GM12878 (cell line): Measurements from ENCODE around the gene SH3BGRL3. TPM values are rescaled to one million over a fixed set of nuclear protein-coding genes. Genes with fewer than 3 reads are reported as not detected.

Experiments
- BMI1 ChIP-seq: fragments of 450-650 bp; IDR thresholded peaks from 2 replicates; pipeline ENCODE4 v1.6.1; 2016; ENCODE audit warnings: mild to moderate bottlenecking, moderate library complexity, borderline replicate concordance
- CREM ChIP-seq: IDR thresholded peaks from 2 replicates; pipeline ENCODE4 v1.6.1; 2014; ENCODE audit warnings: antibody characterized with exemption, low read depth
- EGR1 ChIP-seq, 2 experiments: IDR thresholded peaks; 1 replicate in 1 of 2; 2 replicates in 1 of 2; pipeline ENCODE4 v1.6.1; 2011 to 2012; ENCODE audit warnings: low read depth in 2 of 2, low read length in 2 of 2, borderline replicate concordance in 1 of 2, mild to moderate bottlenecking in 1 of 2, moderate library complexity in 1 of 2
- EZH2 ChIP-seq: IDR thresholded peaks from 2 replicates; pipeline ENCODE4 v1.6.1; 2012; ENCODE audit warnings: low read depth, mild to moderate bottlenecking, control low read depth, inconsistent platforms, low read length, borderline replicate concordance; ENCODE audit not compliant: control insufficient read depth
- IKZF1 ChIP-seq: fragments of 450-650 bp; conservative IDR thresholded peaks from 2 replicates; pipeline ENCODE4 v1.6.1; 2017; ENCODE audit warnings: antibody characterized with exemption, mild to moderate bottlenecking
- MTA2 ChIP-seq: fragments of 450-650 bp; IDR thresholded peaks from 2 replicates; pipeline ENCODE4 v1.6.1; 2016; ENCODE audit warnings: low read depth, mild to moderate bottlenecking, moderate library complexity
- MXI1 ChIP-seq: fragments of 150-350 bp; IDR thresholded peaks from 2 replicates; pipeline ENCODE4 v1.6.1; 2011; ENCODE audit warnings: low read depth, mild to moderate bottlenecking, inconsistent platforms, low read length, improper control_type of control experiment
- NFXL1 ChIP-seq: fragments of 450-650 bp; IDR thresholded peaks from 2 replicates; pipeline ENCODE4 v1.6.1; 2017; ENCODE audit warnings: antibody characterized with exemption, mild to moderate bottlenecking, borderline replicate concordance
- NFYA ChIP-seq: IDR thresholded peaks from 2 replicates; pipeline ENCODE4 v1.6.1; 2011; ENCODE audit warnings: low read depth, mild to moderate bottlenecking, low read length, improper control_type of control experiment, borderline replicate concordance
- SMC3 ChIP-seq: IDR thresholded peaks from 2 replicates; pipeline ENCODE4 v1.6.1; 2011; ENCODE audit warnings: low read length, improper control_type of control experiment, borderline replicate concordance
- SP1 ChIP-seq: IDR thresholded peaks from one replicate; pipeline ENCODE4 v1.6.1; 2011; ENCODE audit warnings: low read depth, low read length
- STAT3 ChIP-seq: IDR thresholded peaks from 2 replicates; pipeline ENCODE4 v1.6.1; 2011; ENCODE audit warnings: low read depth, low read length, improper control_type of control experiment
- TCF12 ChIP-seq: IDR thresholded peaks from 2 replicates; pipeline ENCODE4 v1.6.1; 2011; ENCODE audit warnings: low read depth, mild to moderate bottlenecking, low read length
- ZNF274 ChIP-seq: IDR thresholded peaks from one replicate; pipeline ENCODE4 v1.8.0; 2011; ENCODE audit not compliant: insufficient read length, insufficient read depth
- polyA plus RNA-seq, 11 experiments: library from polyadenylated mRNA; depleted of rRNA in 4 of 11; unstranded in 6 of 11; stranded (reverse) in 5 of 11; fragments of >200 nt; fragmentation: Nextera tagmentation in 4 of 11; fragmentation: Illumina TruSeq in 1 of 11; extraction: Ambion mirVana in 4 of 11; extraction: Trizol in 1 of 11; gene quantifications; 1 replicate in 1 of 11; 2 replicates in 10 of 11; pipeline versions ENCODE4 v1.2.1 to v1.2.3, GENCODE V29; 2011 to 2016; ENCODE audit warnings: inconsistent platforms in 2 of 11, missing spikeins in 2 of 11, low read depth in 1 of 11
- total RNA-seq, 4 experiments: library from RNA; depleted of rRNA in 3 of 4; stranded (reverse); fragments of >200 nt in 3 of 4; fragmentation: Illumina TruSeq in 1 of 4; extraction: Trizol in 1 of 4; gene quantifications; 2 replicates each; pipeline versions ENCODE4 v1.2.1 to v1.2.3, GENCODE V29; 2013 to 2021
- TF ChIP-seq, protein P1 (sequence below): fragments of 450-650 bp; IDR thresholded peaks from 2 replicates; pipeline ENCODE4 v1.6.1; 2016; ENCODE audit warnings: mild to moderate bottlenecking
- TF ChIP-seq, protein P2 (sequence below): fragments of 450-650 bp; IDR thresholded peaks from 2 replicates; pipeline ENCODE4 v1.6.1; 2018; ENCODE audit warnings: borderline replicate concordance, mild to moderate bottlenecking; ENCODE audit not compliant: partially characterized antibody
- TF ChIP-seq, protein P3 (sequence below), 3 experiments: IDR thresholded peaks in 2 of 3; conservative IDR thresholded peaks in 1 of 3; 2 replicates each; pipeline ENCODE4 v1.5.1; 2011; ENCODE audit warnings: low read depth in 3 of 3, low read length in 3 of 3, mild to moderate bottlenecking in 3 of 3, control low read depth in 2 of 3, moderate library complexity in 2 of 3, inconsistent platforms in 1 of 3, mixed read lengths in 1 of 3; ENCODE audit not compliant: control insufficient read depth in 2 of 3, insufficient read depth in 1 of 3; ENCODE audit errors: extremely low read depth in 1 of 3
- TF ChIP-seq, protein P4 (sequence below): IDR thresholded peaks from 2 replicates; pipeline ENCODE4 v1.6.1; 2011; ENCODE audit warnings: borderline replicate concordance, low read depth, mild to moderate bottlenecking, moderate library complexity, mixed read lengths, low read length; ENCODE audit not compliant: insufficient read depth; ENCODE audit errors: extremely low read length
- TF ChIP-seq, protein P5 (sequence below): fragments of 450-650 bp; conservative IDR thresholded peaks from 2 replicates; pipeline ENCODE4 v1.6.1; 2017; ENCODE audit warnings: mild to moderate bottlenecking, moderate library complexity

Gene SH3BGRL3
- total and polyA plus RNA-seq, 10 of the 15 experiments (the other 5 are each of a cell fraction or from before 2014, with no cell fraction given), result 39.7 to 390 (median 118) TPM

DNA sequence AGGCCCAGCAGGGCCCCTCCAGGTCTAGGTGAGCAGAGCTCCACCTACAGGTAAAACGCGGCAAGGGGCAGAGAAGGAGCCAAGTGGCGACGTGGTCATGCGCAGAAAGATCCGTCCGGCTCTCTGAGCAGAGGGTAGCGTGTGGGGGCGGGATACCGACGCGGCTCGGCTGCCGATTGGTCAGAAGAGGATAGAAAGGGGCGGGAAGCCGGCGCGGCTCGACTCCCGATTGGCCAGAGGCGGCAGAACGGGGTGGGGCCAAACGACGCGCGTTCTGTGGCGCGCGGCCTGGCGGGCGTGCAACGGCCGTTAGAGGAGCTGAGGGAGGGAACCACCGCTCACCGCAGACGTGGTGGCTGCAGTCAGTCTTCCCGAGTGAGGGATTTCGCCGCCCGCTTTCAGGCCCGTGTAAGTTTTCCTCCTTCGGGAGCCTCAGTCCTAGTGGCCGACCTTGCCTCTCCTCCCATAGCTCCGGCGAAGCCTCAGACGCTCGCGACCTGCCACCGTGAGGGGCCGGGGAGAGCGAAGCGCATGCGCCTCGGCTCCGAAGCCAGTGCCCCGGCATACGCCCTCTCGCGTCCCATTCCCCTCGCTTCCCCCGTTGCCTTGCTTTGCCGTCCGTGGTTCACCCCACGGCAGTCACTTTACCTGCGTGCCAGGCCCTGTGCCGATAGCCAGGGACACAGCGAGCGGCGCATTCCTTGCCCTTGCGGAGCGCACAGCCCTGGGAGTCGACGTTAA lies 45.8 kb upstream of the SH3BGRL3 start, which contains the start of gene CEP85 (continued):
- TF ChIP-seq NFYA, result no peak
- TF ChIP-seq CREM, result peak; percentile 86
- TF ChIP-seq, protein P1, sequence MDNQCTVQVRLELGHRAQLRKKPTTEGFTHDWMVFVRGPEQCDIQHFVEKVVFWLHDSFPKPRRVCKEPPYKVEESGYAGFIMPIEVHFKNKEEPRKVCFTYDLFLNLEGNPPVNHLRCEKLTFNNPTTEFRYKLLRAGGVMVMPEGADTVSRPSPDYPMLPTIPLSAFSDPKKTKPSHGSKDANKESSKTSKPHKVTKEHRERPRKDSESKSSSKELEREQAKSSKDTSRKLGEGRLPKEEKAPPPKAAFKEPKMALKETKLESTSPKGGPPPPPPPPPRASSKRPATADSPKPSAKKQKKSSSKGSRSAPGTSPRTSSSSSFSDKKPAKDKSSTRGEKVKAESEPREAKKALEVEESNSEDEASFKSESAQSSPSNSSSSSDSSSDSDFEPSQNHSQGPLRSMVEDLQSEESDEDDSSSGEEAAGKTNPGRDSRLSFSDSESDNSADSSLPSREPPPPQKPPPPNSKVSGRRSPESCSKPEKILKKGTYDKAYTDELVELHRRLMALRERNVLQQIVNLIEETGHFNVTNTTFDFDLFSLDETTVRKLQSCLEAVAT, result no peak; the same call in 1 of the 2 replicates
- TF ChIP-seq MTA2, result no peak
- no peak for TF ChIP-seq STAT3
- no peak for TF ChIP-seq NFXL1
- TF ChIP-seq MXI1, result no peak; the same call in none of the 2 replicates
- TF ChIP-seq EGR1 (IDR thresholded peaks at IDR 0.05; ENCODE audit: borderline replicate concordance in 1 of 2, low read depth in 2 of 2, low read length in 2 of 2), result peak in 1 of 2 experiments; percentile 78; a peak in 2 of 3 replicates
- TF ChIP-seq, protein P2, sequence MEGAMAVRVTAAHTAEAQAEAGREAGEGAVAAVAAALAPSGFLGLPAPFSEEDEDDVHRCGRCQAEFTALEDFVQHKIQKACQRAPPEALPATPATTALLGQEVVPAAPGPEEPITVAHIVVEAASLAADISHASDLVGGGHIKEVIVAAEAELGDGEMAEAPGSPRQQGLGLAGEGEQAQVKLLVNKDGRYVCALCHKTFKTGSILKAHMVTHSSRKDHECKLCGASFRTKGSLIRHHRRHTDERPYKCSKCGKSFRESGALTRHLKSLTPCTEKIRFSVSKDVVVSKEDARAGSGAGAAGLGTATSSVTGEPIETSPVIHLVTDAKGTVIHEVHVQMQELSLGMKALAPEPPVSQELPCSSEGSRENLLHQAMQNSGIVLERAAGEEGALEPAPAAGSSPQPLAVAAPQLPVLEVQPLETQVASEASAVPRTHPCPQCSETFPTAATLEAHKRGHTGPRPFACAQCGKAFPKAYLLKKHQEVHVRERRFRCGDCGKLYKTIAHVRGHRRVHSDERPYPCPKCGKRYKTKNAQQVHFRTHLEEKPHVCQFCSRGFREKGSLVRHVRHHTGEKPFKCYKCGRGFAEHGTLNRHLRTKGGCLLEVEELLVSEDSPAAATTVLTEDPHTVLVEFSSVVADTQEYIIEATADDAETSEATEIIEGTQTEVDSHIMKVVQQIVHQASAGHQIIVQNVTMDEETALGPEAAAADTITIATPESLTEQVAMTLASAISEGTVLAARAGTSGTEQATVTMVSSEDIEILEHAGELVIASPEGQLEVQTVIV, result peak; percentile 33
- TF ChIP-seq, protein P3, sequence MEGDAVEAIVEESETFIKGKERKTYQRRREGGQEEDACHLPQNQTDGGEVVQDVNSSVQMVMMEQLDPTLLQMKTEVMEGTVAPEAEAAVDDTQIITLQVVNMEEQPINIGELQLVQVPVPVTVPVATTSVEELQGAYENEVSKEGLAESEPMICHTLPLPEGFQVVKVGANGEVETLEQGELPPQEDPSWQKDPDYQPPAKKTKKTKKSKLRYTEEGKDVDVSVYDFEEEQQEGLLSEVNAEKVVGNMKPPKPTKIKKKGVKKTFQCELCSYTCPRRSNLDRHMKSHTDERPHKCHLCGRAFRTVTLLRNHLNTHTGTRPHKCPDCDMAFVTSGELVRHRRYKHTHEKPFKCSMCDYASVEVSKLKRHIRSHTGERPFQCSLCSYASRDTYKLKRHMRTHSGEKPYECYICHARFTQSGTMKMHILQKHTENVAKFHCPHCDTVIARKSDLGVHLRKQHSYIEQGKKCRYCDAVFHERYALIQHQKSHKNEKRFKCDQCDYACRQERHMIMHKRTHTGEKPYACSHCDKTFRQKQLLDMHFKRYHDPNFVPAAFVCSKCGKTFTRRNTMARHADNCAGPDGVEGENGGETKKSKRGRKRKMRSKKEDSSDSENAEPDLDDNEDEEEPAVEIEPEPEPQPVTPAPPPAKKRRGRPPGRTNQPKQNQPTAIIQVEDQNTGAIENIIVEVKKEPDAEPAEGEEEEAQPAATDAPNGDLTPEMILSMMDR (IDR thresholded peaks at IDR 0.05 in 2 of 3, conservative IDR thresholded peaks at IDR 0.05 in 1 of 3; ENCODE audit: control insufficient read depth in 2 of 3, extremely low read depth in 1 of 3, insufficient read depth in 1 of 3, low read depth in 3 of 3, low read length in 3 of 3), result peak; percentile 88 to 98 (median 91)
- TF ChIP-seq IKZF1, result peak; percentile 66
- peak; percentile 91 for TF ChIP-seq SP1
- TF ChIP-seq BMI1, result no peak
- no peak for TF ChIP-seq ZNF274
- TF ChIP-seq TCF12, result no peak
- TF ChIP-seq EZH2, result no peak
- TF ChIP-seq, protein P4, sequence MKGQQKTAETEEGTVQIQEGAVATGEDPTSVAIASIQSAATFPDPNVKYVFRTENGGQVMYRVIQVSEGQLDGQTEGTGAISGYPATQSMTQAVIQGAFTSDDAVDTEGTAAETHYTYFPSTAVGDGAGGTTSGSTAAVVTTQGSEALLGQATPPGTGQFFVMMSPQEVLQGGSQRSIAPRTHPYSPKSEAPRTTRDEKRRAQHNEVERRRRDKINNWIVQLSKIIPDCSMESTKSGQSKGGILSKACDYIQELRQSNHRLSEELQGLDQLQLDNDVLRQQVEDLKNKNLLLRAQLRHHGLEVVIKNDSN, result no peak
- peak; percentile 44; the same call in 1 of the 2 replicates for TF ChIP-seq SMC3
- TF ChIP-seq, protein P5, sequence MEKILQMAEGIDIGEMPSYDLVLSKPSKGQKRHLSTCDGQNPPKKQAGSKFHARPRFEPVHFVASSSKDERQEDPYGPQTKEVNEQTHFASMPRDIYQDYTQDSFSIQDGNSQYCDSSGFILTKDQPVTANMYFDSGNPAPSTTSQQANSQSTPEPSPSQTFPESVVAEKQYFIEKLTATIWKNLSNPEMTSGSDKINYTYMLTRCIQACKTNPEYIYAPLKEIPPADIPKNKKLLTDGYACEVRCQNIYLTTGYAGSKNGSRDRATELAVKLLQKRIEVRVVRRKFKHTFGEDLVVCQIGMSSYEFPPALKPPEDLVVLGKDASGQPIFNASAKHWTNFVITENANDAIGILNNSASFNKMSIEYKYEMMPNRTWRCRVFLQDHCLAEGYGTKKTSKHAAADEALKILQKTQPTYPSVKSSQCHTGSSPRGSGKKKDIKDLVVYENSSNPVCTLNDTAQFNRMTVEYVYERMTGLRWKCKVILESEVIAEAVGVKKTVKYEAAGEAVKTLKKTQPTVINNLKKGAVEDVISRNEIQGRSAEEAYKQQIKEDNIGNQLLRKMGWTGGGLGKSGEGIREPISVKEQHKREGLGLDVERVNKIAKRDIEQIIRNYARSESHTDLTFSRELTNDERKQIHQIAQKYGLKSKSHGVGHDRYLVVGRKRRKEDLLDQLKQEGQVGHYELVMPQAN, result peak; percentile 72
